Measurements from ENCODE around the gene PPEF2.

GRCh38 chr4:75891611-75892010 lies 10.6 kb downstream of the PPEF2 start:
- TF ChIP-seq CTCF (IDR thresholded peaks at IDR 0.05) (no peak), ZFX (IDR thresholded peaks at IDR 0.05; ENCODE audit: borderline replicate concordance) (no peak)
